T-helper 17 cell (primary cell): ENCODE measurements around the gene AP3S1. TPM values are rescaled to one million over a fixed set of nuclear protein-coding genes. Genes with fewer than 3 reads are reported as not detected.
"Not testable (repeated sequence)": the region's sequence is repeated elsewhere in the genome, so short reads cannot be mapped to it uniquely, and the experiment has no call there.

Experiments used
- ATAC-seq: fragments of 150-1000 bp; cut with Tn5 transposase; 2 replicates; pipeline ENCODE4 v1.10.0; 2021; ENCODE audit warnings: mild to moderate bottlenecking, moderate library complexity
- DNase-seq, 3 donors: peaks; one replicate each; pipeline versions ENCODE4 v3.0.0 to v3.0.0-alpha.2; 2020 to 2021
- H3K9me3 ChIP-seq: one replicate; pipeline ENCODE4 v1.7.0; 2013; ENCODE audit warnings: low read length, mild to moderate bottlenecking; ENCODE audit not compliant: control insufficient read depth, poor library complexity, severe bottlenecking
- H3K27ac Mint-ChIP-seq: one replicate; pipeline ENCODE4 v1.8.0; 2022; ENCODE audit warnings: mild to moderate bottlenecking, moderate library complexity, mixed read lengths
- H3K27me3 Mint-ChIP-seq: one replicate; pipeline ENCODE4 v1.8.0; 2022; ENCODE audit warnings: mixed read lengths
- H3K36me3 Mint-ChIP-seq: one replicate; pipeline ENCODE4 v1.8.0; 2022; ENCODE audit warnings: low read depth, mixed read lengths
- H3K4me1 Mint-ChIP-seq: one replicate; pipeline ENCODE4 v1.8.0; 2022; ENCODE audit warnings: mild to moderate bottlenecking, mixed read lengths
- H3K4me3 Mint-ChIP-seq: one replicate; pipeline ENCODE4 v1.8.0; 2022; ENCODE audit warnings: mild to moderate bottlenecking, moderate library complexity, mixed read lengths
- total RNA-seq, 4 donors: library from RNA in 2 of 4; stranded (reverse) in 2 of 4; gene quantifications; one replicate each; pipeline ENCODE4 v1.2.3 and lab custom pipeline; 2022 to 2026

AP3S1 gene
- total RNA-seq, 2 donors from 2014 or later, result 44.5 to 45.0 TPM

GRCh38 chr5:115898656-115899055 lies 56.9 kb downstream of the AP3S1 start:
- no peaks in the 10 kb centered on the region for H3K9me3 ChIP-seq
- Mint-ChIP-seq H3K4me3 (no peak overlapping the region), H3K36me3 (peaks cover 5% of the 10 kb centered on the region), H3K27ac (no peak overlapping the region), H3K27me3 (no peaks in the 10 kb centered on the region), H3K4me1 (peaks cover 2% of the 10 kb centered on the region)
- ATAC-seq (no peak), DNase-seq (no peak)

- no peaks in the 10 kb centered on the region for H3K9me3 ChIP-seq
- H3K4me1 Mint-ChIP-seq, result no peaks in the 10 kb centered on the region
- no peak overlapping the region for H3K4me3 Mint-ChIP-seq
- no peaks in the 10 kb centered on the region for H3K36me3 Mint-ChIP-seq
- no peak overlapping the region for H3K27ac Mint-ChIP-seq
- DNase-seq, result no peak
- ATAC-seq, result no peak
- H3K27me3 Mint-ChIP-seq, result no peaks in the 10 kb centered on the region
Measured at GRCh38 chr5:115907177-115907576, 65.4 kb downstream of the AP3S1 start.

DNA sequence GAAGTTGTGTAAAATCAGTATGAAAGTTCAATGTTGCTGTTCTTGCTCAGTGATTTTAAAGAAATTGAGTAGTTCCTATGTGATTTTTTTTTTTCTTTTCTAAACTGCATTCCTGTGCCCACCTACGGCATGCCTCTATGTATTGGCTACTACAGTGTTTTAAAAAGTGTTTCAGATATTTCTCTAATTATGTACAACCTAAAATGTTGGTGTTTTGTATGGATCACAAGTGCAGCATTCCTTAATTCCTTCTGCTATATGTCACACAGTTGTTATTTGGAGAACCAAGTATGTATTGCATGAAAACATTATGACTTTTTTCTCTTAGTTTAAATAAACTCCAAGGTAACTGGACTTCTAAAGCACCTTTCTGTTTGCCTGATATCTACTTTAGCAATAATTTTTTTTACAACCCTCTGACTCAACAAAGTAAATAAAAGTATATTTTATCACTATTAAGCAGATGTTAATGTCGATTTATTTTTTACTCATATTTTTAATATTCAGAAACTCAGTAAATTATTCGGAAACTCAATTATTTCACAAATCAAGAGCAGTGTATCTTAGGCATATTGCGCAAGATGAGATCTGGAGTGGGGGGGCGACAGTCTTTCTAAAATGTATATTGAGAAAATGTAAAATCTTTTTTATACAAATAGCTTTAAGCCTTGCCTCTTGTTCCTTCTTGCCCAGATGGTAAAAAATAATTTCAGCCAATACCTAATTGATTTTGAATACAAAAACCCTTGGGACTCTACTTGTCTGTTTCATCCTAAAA lies 72.1 kb downstream of the AP3S1 start:
- ATAC-seq, DNase-seq, H3K36me3 Mint-ChIP-seq, H3K27ac Mint-ChIP-seq, H3K9me3 ChIP-seq, H3K4me1 Mint-ChIP-seq, H3K4me3 Mint-ChIP-seq, H3K27me3 Mint-ChIP-seq: not testable (repeated sequence)

DNA sequence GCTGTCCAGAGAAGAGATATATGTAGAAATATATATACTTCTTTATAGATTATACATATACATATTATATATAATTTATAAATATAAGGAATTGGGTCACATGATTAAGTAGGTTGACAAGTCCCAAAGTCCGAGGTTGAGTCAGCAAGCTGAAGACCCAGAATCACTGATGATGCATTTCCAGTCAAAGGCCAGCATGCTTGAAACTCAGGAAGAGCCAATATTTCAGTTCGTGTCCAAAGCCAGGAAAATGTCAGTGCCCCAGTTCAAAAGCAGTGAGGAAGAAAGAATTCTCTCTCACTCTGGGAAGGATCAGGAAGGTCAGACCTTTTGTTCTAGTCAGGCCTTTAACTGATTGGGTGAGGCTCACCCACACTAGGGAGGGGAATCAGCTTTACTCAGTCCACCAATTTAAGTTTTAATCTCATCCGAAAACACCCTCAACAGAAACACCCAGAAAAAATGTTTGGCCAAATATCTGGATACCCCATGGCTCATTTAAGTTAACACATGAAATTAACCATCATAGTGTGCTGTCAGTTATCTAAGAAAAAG lies 78.5 kb downstream of the AP3S1 start:
- no peaks in the 10 kb centered on the region for H3K9me3 ChIP-seq
- ATAC-seq, result no peak
- no peak overlapping the region for H3K4me3 Mint-ChIP-seq
- no peak overlapping the region for H3K27ac Mint-ChIP-seq
- H3K4me1 Mint-ChIP-seq, result no peaks in the 10 kb centered on the region
- no peaks in the 10 kb centered on the region for H3K27me3 Mint-ChIP-seq
- no peak for DNase-seq
- no peaks in the 10 kb centered on the region for H3K36me3 Mint-ChIP-seq

DNA sequence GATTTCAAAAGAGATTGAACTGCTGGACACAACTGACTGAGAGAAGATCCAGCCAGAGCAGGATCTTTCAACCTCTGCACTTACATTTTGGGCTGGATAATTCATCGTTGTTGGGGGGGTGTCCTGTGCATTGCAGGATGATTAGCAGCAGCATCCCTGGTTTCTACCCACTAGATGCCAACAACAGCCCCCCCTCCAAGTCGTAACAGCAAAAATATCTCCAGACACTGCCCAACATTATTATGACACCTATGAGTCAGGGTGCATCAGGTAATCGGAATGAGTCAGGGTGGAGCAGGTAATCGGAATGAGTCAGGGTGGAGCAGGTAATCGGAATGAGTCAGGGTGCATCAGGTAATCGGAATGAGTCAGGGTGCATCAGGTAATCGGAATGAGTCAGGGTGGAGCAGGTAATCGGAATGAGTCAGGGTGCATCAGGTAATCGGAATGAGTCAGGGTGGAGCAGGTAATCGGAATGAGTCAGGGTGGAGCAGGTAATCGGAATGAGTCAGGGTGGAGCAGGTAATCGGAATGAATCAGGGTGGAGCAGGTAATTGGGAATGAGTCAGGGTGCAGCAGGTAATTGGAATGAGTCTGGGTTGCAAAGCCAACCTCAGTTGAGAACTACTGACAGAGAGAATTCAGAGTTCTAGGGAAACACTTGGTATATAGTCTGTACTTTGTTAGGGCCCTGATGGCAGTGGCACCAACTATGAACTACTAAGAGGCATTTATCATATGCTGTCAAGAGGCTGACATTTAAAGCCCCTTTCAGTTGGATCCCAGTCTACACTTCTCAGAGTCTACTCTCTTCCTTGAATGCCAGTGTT lies 87.1 kb downstream of the AP3S1 start:
- H3K36me3 Mint-ChIP-seq, ATAC-seq, H3K27ac Mint-ChIP-seq, H3K9me3 ChIP-seq, DNase-seq, H3K4me3 Mint-ChIP-seq, H3K4me1 Mint-ChIP-seq, H3K27me3 Mint-ChIP-seq: not testable (repeated sequence)

GRCh38 chr5:115930171-115930570 lies 88.4 kb downstream of the AP3S1 start:
- H3K4me3 Mint-ChIP-seq, ATAC-seq, H3K36me3 Mint-ChIP-seq: not testable (repeated sequence)

GRCh38 chr5:115930630-115931337 lies 89.0 kb downstream of the AP3S1 start:
- no peaks in the 10 kb centered on the region for H3K9me3 ChIP-seq
- Mint-ChIP-seq H3K27ac (no peak overlapping the region), H3K27me3 (no peaks in the 10 kb centered on the region), H3K4me3 (no peak overlapping the region), H3K4me1 (peaks cover 2% of the 10 kb centered on the region), H3K36me3 (no peaks in the 10 kb centered on the region)
- DNase-seq (no peak), ATAC-seq (no peak)

More at GRCh38 chr5:115930171-115930570, 88.4 kb downstream of the AP3S1 start:
- not testable (repeated sequence) for H3K27me3 Mint-ChIP-seq, H3K9me3 ChIP-seq, H3K4me1 Mint-ChIP-seq, DNase-seq, H3K27ac Mint-ChIP-seq

DNA sequence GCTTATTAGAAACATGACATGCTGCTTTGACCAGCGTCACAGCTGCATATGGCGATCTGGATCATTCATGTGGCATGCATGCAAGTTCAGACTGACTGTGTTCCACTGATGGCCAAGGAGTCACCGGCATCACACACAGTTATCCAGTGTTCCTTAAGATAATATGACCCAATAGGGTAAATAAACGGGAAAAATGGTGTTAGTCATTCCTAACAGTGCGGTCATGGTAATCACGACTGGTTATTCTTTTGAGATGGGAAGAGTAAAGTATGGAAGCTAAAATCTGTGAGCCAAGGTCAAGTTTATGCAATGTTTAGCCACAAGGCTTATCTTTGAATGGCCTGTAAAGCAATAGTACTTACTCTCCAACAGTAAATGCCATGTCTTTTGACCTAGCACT lies 91.3 kb downstream of the AP3S1 start:
- Mint-ChIP-seq H3K4me3 (no peak overlapping the region), H3K27me3 (no peaks in the 10 kb centered on the region), H3K27ac (no peak overlapping the region), H3K36me3 (no peaks in the 10 kb centered on the region), H3K4me1 (peaks cover 2% of the 10 kb centered on the region)
- H3K9me3 ChIP-seq, result no peaks in the 10 kb centered on the region
- DNase-seq (no peak), ATAC-seq (no peak)

GRCh38 chr5:115934388-115934974 lies 92.7 kb downstream of the AP3S1 start:
- DNase-seq (no peak), ATAC-seq (no peak)
- Mint-ChIP-seq H3K4me3 (no peak overlapping the region), H3K36me3 (no peaks in the 10 kb centered on the region), H3K4me1 (no peaks in the 10 kb centered on the region), H3K27ac (no peak overlapping the region), H3K27me3 (no peaks in the 10 kb centered on the region)
- H3K9me3 ChIP-seq, result no peaks in the 10 kb centered on the region

DNA sequence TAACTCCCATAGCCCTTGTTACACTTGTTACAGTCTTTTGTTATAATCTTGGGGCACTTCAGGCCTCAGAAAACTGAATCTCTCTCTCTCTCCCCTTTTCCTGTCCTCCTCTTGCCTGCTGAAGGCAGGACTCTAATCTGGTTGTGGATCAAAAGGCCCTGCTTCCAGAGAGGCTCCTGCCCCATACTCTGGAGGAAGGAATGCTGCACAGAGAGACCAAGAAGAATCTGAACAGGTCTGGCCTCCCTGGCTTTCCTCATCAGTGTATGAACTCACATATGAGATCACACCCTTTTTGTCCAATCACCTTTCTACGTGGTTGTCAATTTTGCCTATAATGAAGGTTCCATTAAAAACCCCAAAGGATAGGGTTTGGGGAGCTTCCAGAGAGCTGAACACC lies 94.3 kb downstream of the AP3S1 start:
- no peaks in the 10 kb centered on the region for H3K27me3 Mint-ChIP-seq
- H3K27ac Mint-ChIP-seq, result no peak overlapping the region
- no peaks in the 10 kb centered on the region for H3K9me3 ChIP-seq
- no peak for DNase-seq
- ATAC-seq, result no peak
- H3K4me3 Mint-ChIP-seq, result no peak overlapping the region
- no peaks in the 10 kb centered on the region for H3K36me3 Mint-ChIP-seq
- no peaks in the 10 kb centered on the region for H3K4me1 Mint-ChIP-seq

DNA sequence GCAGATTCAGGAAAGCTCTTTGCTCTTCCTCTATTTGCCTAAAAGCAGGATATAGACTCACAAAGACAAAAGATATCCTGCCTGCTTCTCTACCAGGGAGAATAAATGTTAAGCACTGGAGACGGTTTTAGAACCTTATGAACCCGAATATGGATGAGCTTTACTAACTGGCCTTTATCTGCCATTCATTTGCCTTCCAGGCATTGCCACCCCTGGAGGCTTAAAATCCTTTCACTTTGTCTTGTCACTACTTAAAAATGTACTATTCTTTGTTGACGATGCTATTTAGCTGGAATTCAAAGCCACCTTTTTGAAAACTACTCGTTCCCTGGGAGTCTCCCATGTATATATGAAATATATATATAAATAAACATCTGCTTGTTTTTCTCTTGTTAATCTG lies 97.3 kb downstream of the AP3S1 start:
- DNase-seq, result no peak
- no peaks in the 10 kb centered on the region for H3K9me3 ChIP-seq
- no peaks in the 10 kb centered on the region for H3K27me3 Mint-ChIP-seq
- no peaks in the 10 kb centered on the region for H3K4me1 Mint-ChIP-seq
- H3K36me3 Mint-ChIP-seq, result no peaks in the 10 kb centered on the region
- ATAC-seq, result no peak
- no peak overlapping the region for H3K4me3 Mint-ChIP-seq
- no peak overlapping the region for H3K27ac Mint-ChIP-seq

DNA sequence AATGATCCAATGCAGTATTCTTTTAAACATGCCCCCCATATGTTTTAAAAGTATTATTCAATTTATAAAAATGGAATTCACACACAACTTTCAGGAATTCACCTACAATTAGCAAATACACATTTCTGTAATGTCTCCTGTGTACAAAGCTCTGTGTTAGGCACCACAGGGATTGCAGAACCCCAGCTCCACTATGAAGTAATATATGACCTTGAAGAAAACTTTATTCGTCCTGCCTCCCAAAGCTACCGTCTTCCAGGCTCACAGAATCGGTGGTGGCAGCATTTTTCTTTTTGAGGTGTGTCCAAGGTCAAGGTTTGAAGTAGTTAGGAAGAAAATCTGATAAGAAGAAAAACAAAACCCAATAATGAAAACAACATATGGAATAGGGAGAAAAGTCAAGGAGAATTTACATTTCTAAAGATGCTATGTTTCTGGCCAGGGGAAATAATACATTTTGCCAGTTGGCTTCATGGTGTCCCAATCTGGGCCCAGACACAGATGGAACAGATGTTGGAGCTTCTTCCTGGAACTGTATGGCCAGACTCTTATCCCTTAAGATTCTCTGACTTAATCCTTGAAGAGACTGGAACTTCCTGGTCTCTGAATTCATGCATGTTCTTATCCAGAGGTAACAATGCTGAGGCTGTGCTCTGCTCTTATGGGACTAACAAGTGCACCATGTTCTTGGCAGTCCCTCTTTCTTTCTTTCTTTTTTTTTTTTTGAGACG lies 98.5 kb downstream of the AP3S1 start:
- no peaks in the 10 kb centered on the region for H3K4me1 Mint-ChIP-seq
- H3K27ac Mint-ChIP-seq, result no peak overlapping the region
- peaks cover 1% of the 10 kb centered on the region for H3K36me3 Mint-ChIP-seq
- no peak for ATAC-seq
- DNase-seq, result no peak
- no peaks in the 10 kb centered on the region for H3K9me3 ChIP-seq
- no peak overlapping the region for H3K4me3 Mint-ChIP-seq
- no peaks in the 10 kb centered on the region for H3K27me3 Mint-ChIP-seq
